ENCODE measurements around the gene NTPCR. TPM values are rescaled to one million over a fixed set of nuclear protein-coding genes. Genes with fewer than 3 reads are reported as not detected.

NTPCR gene, protein sequence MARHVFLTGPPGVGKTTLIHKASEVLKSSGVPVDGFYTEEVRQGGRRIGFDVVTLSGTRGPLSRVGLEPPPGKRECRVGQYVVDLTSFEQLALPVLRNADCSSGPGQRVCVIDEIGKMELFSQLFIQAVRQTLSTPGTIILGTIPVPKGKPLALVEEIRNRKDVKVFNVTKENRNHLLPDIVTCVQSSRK
- total RNA-seq (30.3 and 35.3 TPM in 2 replicates), polyA plus RNA-seq (12.1 and 13.2 TPM in 2 replicates), polyA minus RNA-seq (10.0 and 15.1 TPM in 2 replicates), Bru-seq, nascent RNA (percentile 59 among the genes with signal in this experiment), BruChase-seq, experiment 1, labeled RNA remaining after a 6-hour chase (percentile 64 among the genes with signal in this experiment), BruChase-seq, experiment 2, labeled RNA remaining after a 2-hour chase (percentile 59 among the genes with signal in this experiment)
- 22.2 and 23.9 TPM in 2 replicates for polyA plus RNA-seq (2011; cell fraction: cytosol; rRNA removed)
- polyA plus RNA-seq (2011; cell fraction: nucleus; rRNA removed) = 18.4 and 20.3 TPM in 2 replicates
- 49.4 and 53.7 TPM in 2 replicates for polyA plus RNA-seq (2012)
- polyA minus RNA-seq (2011; cell fraction: cytosol; rRNA and poly(A)+ RNA removed) = 11.8 TPM
- polyA minus RNA-seq (2011; cell fraction: nucleus; rRNA and poly(A)+ RNA removed) = 11.0 and 12.8 TPM in 2 replicates
- long read RNA-seq, full-length matches to known transcripts = 99 of 104 reads
- long read RNA-seq, partial matches to known transcripts = 1 of 104 reads
- long read RNA-seq, other reads (novel, unspliced or antisense) = 4 of 104 reads

DNA sequence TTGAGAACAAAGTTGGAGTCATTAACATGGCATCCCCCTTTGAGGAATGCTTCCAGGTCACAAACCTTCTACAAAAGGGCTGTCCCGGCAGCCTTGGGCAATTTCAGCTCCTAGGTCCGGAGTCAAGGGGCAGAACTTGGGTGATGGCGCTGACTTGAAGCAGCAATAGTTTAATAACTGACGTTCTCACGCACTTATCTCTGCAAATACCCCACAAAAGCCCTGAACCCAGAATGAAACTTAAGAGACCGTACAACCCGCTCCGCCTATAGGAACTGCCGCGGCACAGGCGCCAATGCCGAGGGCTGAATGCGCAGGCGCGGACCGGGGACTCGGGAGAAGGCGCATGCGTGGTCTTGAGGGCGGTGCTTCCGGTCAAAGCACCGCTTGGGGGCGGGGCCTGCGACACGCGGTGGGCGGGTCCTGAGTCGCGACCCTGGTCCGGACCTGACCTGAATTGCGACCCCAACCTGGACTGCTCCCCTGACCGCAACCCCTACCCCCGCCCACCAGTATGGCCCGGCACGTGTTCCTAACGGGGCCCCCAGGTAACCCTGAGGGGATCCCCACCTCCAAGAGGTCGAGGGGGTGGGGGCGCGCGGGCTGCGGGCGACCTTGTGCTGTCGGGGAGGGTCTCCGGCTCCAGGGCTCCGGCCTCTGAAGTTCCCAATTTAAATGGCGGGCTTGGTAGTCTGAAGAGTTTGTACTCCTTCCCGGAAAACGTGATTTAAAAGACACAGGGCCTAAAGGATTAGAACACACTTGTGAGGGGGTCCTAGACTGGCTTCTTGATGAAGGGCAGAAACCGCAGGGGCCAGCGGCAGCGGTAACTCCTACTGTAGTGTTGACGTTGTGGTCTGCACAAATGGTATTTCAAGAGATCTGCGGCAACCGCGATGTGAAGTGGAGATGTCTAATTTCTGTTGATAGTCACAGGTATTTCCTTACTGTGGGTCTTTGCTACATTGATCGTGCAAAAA lies at the start of gene NTPCR:
Gene NTPCR, plus strand, starts transcription at position 415 of the 980 bp plus-strand sequence. Its CDS starts 100 bp downstream, at position 515.
- H3K4me1 ChIP-seq (ENCODE audit: control insufficient read depth, extremely low read depth, insufficient read depth, low read length) = peaks cover 10% of the 10 kb centered on the region
- POLR2A ChIA-PET = interaction anchor here (0.6 kb wide), 1 partner anchor 221 kb away, joined by 7 read pairs; no protein-coding TSS in a partner anchor
- intact Hi-C loops (cut with micrococcal nuclease) = loop anchor here (1.0 to 5.0 kb wide), 7 partner anchors 143 to 1348 kb away; partner anchors contain the start of genes MAP10 and SIPA1L2
- H3K36me3 ChIP-seq (ENCODE audit: control insufficient read depth in 2 of 2, extremely low read depth in 1 of 2, insufficient read depth in 2 of 2, low read length in 2 of 2) = no peaks in the 10 kb centered on the region
- TF ChIP-seq POLR2A (IDR thresholded peaks at IDR 0.05; ENCODE audit: low read depth, low read length) (peak; percentile 85), FOS (IDR thresholded peaks at IDR 0.05; ENCODE audit: borderline replicate concordance, insufficient read depth, low read length) (no peak), POLR2AphosphoS5 (IDR thresholded peaks at IDR 0.05; ENCODE audit: insufficient read depth, low read depth, low read length) (peak; percentile 70), MYC (IDR thresholded peaks at IDR 0.05; ENCODE audit: low read depth, low read length) (no peak), MAX (IDR thresholded peaks at IDR 0.05; ENCODE audit: insufficient read depth, insufficient read length) (peak; percentile 21), JUN (IDR thresholded peaks at IDR 0.05; ENCODE audit: borderline replicate concordance, insufficient read depth, insufficient read length, low read depth) (no peak), CTCF (IDR thresholded peaks at IDR 0.05; ENCODE audit: extremely low read depth in 1 of 2, insufficient read depth in 1 of 2, low read depth in 1 of 2, low read length in 2 of 2) (peak in 1 of 2 donors; percentile 14)
- CTCF ChIA-PET = no interaction called here
- peak within 1 kb of the TSS; percentile 60 for H3K9ac ChIP-seq (replicated peaks; ENCODE audit: extremely low read depth, insufficient read depth, low read length)
- peak within 1 kb of the TSS; percentile 82 for H3K4me2 ChIP-seq (ENCODE audit: insufficient read depth, low read length)
- peak; percentile 97 for FAIRE-seq
- peak; percentile 96 for DNase-seq (ENCODE audit: low read depth, low spot score)
- no peaks in the 10 kb centered on the region for H3K9me3 ChIP-seq (replicated peaks; ENCODE audit: control insufficient read depth, insufficient read depth, low read length)
- H3K4me3 ChIP-seq (replicated peaks in 1 of 3; ENCODE audit: insufficient read depth in 1 of 3, low read depth in 1 of 3, low read length in 3 of 3) = peak within 1 kb of the TSS; percentile 48 to 85 (median 64)
- no peaks in the 10 kb centered on the region for H3K79me2 ChIP-seq (ENCODE audit: control insufficient read depth, insufficient read depth, low read length)
- H2AFZ ChIP-seq (ENCODE audit: low read depth, low read length) = peak within 1 kb of the TSS; percentile 92
- dilution Hi-C loops (cut with MboI; ENCODE audit: extremely low pct_ligation_motif_present, low sequenced_read_pairs) = no loop called here
- peak within 1 kb of the TSS; percentile 69 for H3K27ac ChIP-seq (ENCODE audit: insufficient read depth, low read depth, low read length)
- BruUV-seq (replicated peaks) = TSS peak; percentile 92
- no peaks in the 10 kb centered on the region for H3K27me3 ChIP-seq (ENCODE audit: control insufficient read depth in 2 of 2, insufficient read depth in 2 of 2, low read length in 2 of 2)
- no peaks in the 10 kb centered on the region for H3K9me1 ChIP-seq (replicated peaks; ENCODE audit: control insufficient read depth, extremely low read depth, insufficient read depth, low read length)
- H4K20me1 ChIP-seq (replicated peaks; ENCODE audit: control insufficient read depth, extremely low read depth, insufficient read depth, low read length) = no peaks in the 10 kb centered on the region
